HepG2 (cell line): ENCODE measurements around the gene TMEM235. TPM values are rescaled to one million over a fixed set of nuclear protein-coding genes. Genes with fewer than 3 reads are reported as not detected.
A peak's percentile ranks its signal among the peaks of the same experiment; 100 is the strongest.

ENCODE experiments used
- ATAC-seq: fragments of 200-7000 bp; cut with Tn5 transposase; 3 replicates; pipeline ENCODE4 v1.9.1; 2020; ENCODE audit warnings: mild to moderate bottlenecking, moderate library complexity
- BruUV-seq: library from RNA; stranded (reverse); fragments of 400-500 nt; replicated peaks from 2 replicates; lab custom pipeline; 2021; lab: Mats Ljungman, UMichigan
- CTCF ChIA-PET: fragments of 300-600 bp; formaldehyde crosslinking; extraction: SDS; loops from one replicate; lab custom pipeline; 2021; ENCODE audit warnings: low total read pairs, inconsistent platforms, low intra/inter-chr PET ratio; lab: Yijun Ruan, JAX
- POLR2A ChIA-PET: fragments of 350-600 bp; sonication (Branson Sonifier 250); formaldehyde crosslinking; loops from one replicate; lab custom pipeline; 2020; ENCODE audit warnings: antibody characterized with exemption, inconsistent platforms; lab: Yijun Ruan, JAX
- DNase-seq: peaks from one replicate; pipeline ENCODE4 v3.0.0-alpha.2; 2015; ENCODE audit warnings: low spot score
- FAIRE-seq: peaks from 3 replicates; lab custom pipeline; 2011; peaks lifted over from hg19 to GRCh38; lab: Jason Lieb, UNC
- H2AFZ ChIP-seq: one replicate; pipeline ENCODE4 v1.6.1; 2011; ENCODE audit warnings: low read length, inconsistent platforms
- H3K27ac ChIP-seq: fragments of 300-600 bp; 3 replicates; pipeline ENCODE4 v1.8.0; 2011; ENCODE audit warnings: mixed run types, mild to moderate bottlenecking, mixed read lengths, low read length, inconsistent platforms; ENCODE audit not compliant: insufficient read depth; ENCODE audit errors: extremely low read length
- H3K27me3 ChIP-seq, 2 experiments: fragments of 200-600 bp in 1 of 2; 2 replicates in 1 of 2; 3 replicates in 1 of 2; pipeline versions ENCODE4 v1.6.0 to v1.8.0; 2011; ENCODE audit warnings: low read length in 2 of 2, mild to moderate bottlenecking in 2 of 2, moderate library complexity in 2 of 2, inconsistent platforms in 1 of 2; ENCODE audit not compliant: insufficient read depth in 2 of 2, control insufficient read depth in 1 of 2
- H3K36me3 ChIP-seq, 2 experiments: fragments of 200-600 bp in 1 of 2; replicated peaks in 1 of 2; 2 replicates in 1 of 2; 3 replicates in 1 of 2; pipeline versions ENCODE4 v1.5.1 to v1.8.0; 2011; ENCODE audit warnings: low read length in 2 of 2, inconsistent platforms in 1 of 2; ENCODE audit not compliant: insufficient read depth in 2 of 2, control insufficient read depth in 1 of 2
- H3K4me1 ChIP-seq: 2 replicates; pipeline ENCODE4 v1.5.1; 2012; ENCODE audit warnings: low read length, inconsistent platforms; ENCODE audit not compliant: insufficient read depth
- H3K4me2 ChIP-seq: 2 replicates; pipeline ENCODE4 v1.6.0; 2011; ENCODE audit warnings: low read depth, low read length, inconsistent platforms
- H3K4me3 ChIP-seq, 3 experiments: fragments of 200-600 bp in 1 of 3; sonication (generic), shearing (Covaris generic) in 1 of 3; replicated peaks in 1 of 3; 2 replicates each; pipeline ENCODE4 v1.5.1; 2011 to 2016; ENCODE audit warnings: low read length in 3 of 3, inconsistent platforms in 2 of 3, low read depth in 2 of 3, mild to moderate bottlenecking in 2 of 3, control low read depth in 1 of 3, mixed read lengths in 1 of 3; ENCODE audit not compliant: insufficient read depth in 1 of 3
- H3K79me2 ChIP-seq: one replicate; pipeline ENCODE4 v1.6.1; 2011; ENCODE audit warnings: low read length, inconsistent platforms; ENCODE audit not compliant: insufficient read depth
- H3K9ac ChIP-seq: 2 replicates; pipeline ENCODE4 v1.6.0; 2011; ENCODE audit warnings: mild to moderate bottlenecking, low read depth, low read length, inconsistent platforms; ENCODE audit not compliant: insufficient read depth
- H3K9me3 ChIP-seq: 2 replicates; pipeline ENCODE4 v1.5.1; 2012; ENCODE audit warnings: mild to moderate bottlenecking, low read length
- H4K20me1 ChIP-seq: 2 replicates; pipeline ENCODE4 v1.6.0; 2011; ENCODE audit warnings: inconsistent platforms, mild to moderate bottlenecking, low read length, moderate library complexity; ENCODE audit not compliant: insufficient read depth
- EZH2 ChIP-seq: conservative IDR thresholded peaks from 2 replicates; pipeline ENCODE4 v1.6.1; 2012; ENCODE audit warnings: mild to moderate bottlenecking, low read depth, low read length, moderate library complexity
- MXI1 ChIP-seq: IDR thresholded peaks from 3 replicates; pipeline ENCODE4 v1.6.1; 2012; ENCODE audit warnings: low read depth, low read length, inconsistent platforms, borderline replicate concordance
- RNF2 ChIP-seq: fragments of 450-650 bp; conservative IDR thresholded peaks from 2 replicates; pipeline ENCODE4 v1.6.1; 2016; ENCODE audit warnings: low read depth
- SSRP1 ChIP-seq: IDR thresholded peaks from 2 replicates; pipeline ENCODE4 v1.6.1; 2016; ENCODE audit warnings: control low read depth
- SYNCRIP ChIP-seq: fragments of 200-400 bp; formaldehyde crosslinking; IDR thresholded peaks from 2 replicates; pipeline ENCODE4 v1.6.1; 2018; ENCODE audit warnings: mild to moderate bottlenecking, low read depth, low read length; ENCODE audit not compliant: insufficient read depth
- THAP11 ChIP-seq: IDR thresholded peaks from 2 replicates; pipeline ENCODE4 v1.6.1; 2016; ENCODE audit warnings: missing biosample characterization, missing genetic modification reagents
- THRA ChIP-seq: sonication (generic); formaldehyde crosslinking; IDR thresholded peaks from 2 replicates; pipeline ENCODE4 v1.4.0; 2020; ENCODE audit warnings: missing genetic modification reagents, borderline replicate concordance
- ZBTB3 ChIP-seq: sonication (generic); formaldehyde crosslinking; IDR thresholded peaks from 2 replicates; pipeline ENCODE4 v1.4.0; 2020; ENCODE audit warnings: low read depth, mild to moderate bottlenecking, moderate library complexity, missing genetic modification reagents, borderline replicate concordance
- ZNF501 ChIP-seq: sonication (generic); formaldehyde crosslinking; IDR thresholded peaks from 2 replicates; pipeline ENCODE4 v1.5.1; 2020; ENCODE audit warnings: mild to moderate bottlenecking, moderate library complexity, missing genetic modification reagents
- ZNF615 ChIP-seq: sonication (generic); formaldehyde crosslinking; IDR thresholded peaks from 2 replicates; pipeline ENCODE4 v1.5.0; 2020; ENCODE audit warnings: mild to moderate bottlenecking, missing genetic modification reagents, borderline replicate concordance
- ZNF629 ChIP-seq: sonication (generic); formaldehyde crosslinking; conservative IDR thresholded peaks from 2 replicates; pipeline ENCODE4 v1.5.0; 2020; ENCODE audit warnings: missing genetic modification reagents
- ZNF703 ChIP-seq: sonication (generic); formaldehyde crosslinking; IDR thresholded peaks from 2 replicates; pipeline ENCODE4 v1.5.1; 2020; ENCODE audit warnings: missing genetic modification reagents, mild to moderate bottlenecking, moderate library complexity, borderline replicate concordance
- WGBS: methylation state at CpG from one replicate; pipeline ENCODE4 v1.1.6; 2017; ENCODE audit warnings: low lambda C conversion rate; 5-methylcytosine and 5-hydroxymethylcytosine counted together
- in situ Hi-C: cut with HindIII; loops from 2 replicates; pipeline ENCODE4 v1.10.0; 2017; ENCODE audit warnings: low pct_unique_long_range_greater_than_20kb; ENCODE audit not compliant: extremely low pct_ligation_motif_present
- intact Hi-C: fragments of 100-400 bp; cut with micrococcal nuclease; formaldehyde crosslinking; loops from one replicate; pipeline ENCODE4 v1.10.0; 2022; ENCODE audit not compliant: unreplicated experiment
- polyA plus RNA-seq, 8 experiments: library from polyadenylated mRNA; depleted of rRNA in 3 of 8; stranded (reverse) in 7 of 8; unstranded in 1 of 8; fragments of >200 nt; fragmentation: Illumina TruSeq in 4 of 8; extraction: Trizol in 4 of 8; gene quantifications; 2 replicates each; pipeline versions ENCODE4 v1.2.1 to v1.2.3, GENCODE V29; 2011 to 2016; ENCODE audit warnings: low read depth in 4 of 8, missing spikeins in 1 of 8, mixed read lengths in 1 of 8; ENCODE audit not compliant: insufficient read depth in 1 of 8
- total RNA-seq, 5 experiments: library from RNA; depleted of rRNA; stranded (reverse); fragments of >200 nt; fragmentation: Illumina TruSeq; extraction: Trizol; gene quantifications; 2 replicates each; pipeline ENCODE4 v1.2.3, GENCODE V29; 2016; ENCODE audit warnings: low read depth in 1 of 5
- TF ChIP-seq, protein P1 (sequence below): sonication (generic); formaldehyde crosslinking; IDR thresholded peaks from 2 replicates; pipeline ENCODE4 v1.9.0; 2021; ENCODE audit warnings: missing genetic modification reagents, mild to moderate bottlenecking, borderline replicate concordance

The TMEM235 gene
- total and polyA plus RNA-seq, 2 of the 13 experiments (the other 11 are each of a cell fraction or from before 2014, with no cell fraction given): not detected

- peak; percentile 24; the same call in 1 of the 2 replicates for TF ChIP-seq EZH2
Measured at GRCh38 chr17:78230996-78231935, at the start of gene TMEM235 (continued).

DNA sequence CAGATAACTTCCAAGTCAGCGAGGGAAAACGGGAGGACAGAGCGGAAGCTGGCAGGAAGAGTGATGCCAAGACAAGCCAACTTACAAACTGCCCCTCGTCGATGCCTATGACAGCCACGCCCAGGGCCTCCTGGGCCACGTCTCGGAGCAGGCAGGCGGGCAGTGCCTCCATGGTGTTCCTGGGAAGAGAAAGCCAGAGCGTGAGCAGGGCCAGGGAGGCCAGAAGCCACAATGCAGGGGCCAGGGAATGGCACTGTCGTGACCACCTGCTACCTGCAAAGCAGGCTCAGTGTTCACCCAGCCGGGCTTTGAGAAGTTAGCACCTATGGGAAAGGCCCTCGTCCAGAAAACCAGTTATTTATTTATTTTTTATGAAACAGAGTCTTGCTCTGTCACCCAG lies 48.9 kb upstream of the TMEM235 start:
- no peak overlapping the region for H3K27ac ChIP-seq
- TF ChIP-seq ZNF615 (no peak), ZNF501 (no peak), THRA (CRISPR knock-in tag) (no peak), THAP11 (CRISPR knock-in tag) (no peak), SYNCRIP (no peak), SSRP1 (CRISPR knock-in tag) (no peak), ZNF629 (no peak), RNF2 (no peak), ZBTB3 (no peak), ZNF703 (CRISPR knock-in tag) (no peak), MXI1 (no peak)
- TF ChIP-seq, protein P1, sequence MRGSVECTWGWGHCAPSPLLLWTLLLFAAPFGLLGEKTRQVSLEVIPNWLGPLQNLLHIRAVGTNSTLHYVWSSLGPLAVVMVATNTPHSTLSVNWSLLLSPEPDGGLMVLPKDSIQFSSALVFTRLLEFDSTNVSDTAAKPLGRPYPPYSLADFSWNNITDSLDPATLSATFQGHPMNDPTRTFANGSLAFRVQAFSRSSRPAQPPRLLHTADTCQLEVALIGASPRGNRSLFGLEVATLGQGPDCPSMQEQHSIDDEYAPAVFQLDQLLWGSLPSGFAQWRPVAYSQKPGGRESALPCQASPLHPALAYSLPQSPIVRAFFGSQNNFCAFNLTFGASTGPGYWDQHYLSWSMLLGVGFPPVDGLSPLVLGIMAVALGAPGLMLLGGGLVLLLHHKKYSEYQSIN (CRISPR knock-in tag): no peak
- TF ChIP-seq, all 625 proteins: peak for 0
- ChIA-PET CTCF (no interaction called here), POLR2A (interaction anchor here (1.4 kb wide), 1 partner anchor 30 kb away, joined by 3 read pairs; no protein-coding TSS in a partner anchor)
- ATAC-seq: no peak
- peaks cover 37% of the 10 kb centered on the region for H3K4me1 ChIP-seq
- no TSS peak for BruUV-seq
- no peaks in the 10 kb centered on the region for H4K20me1 ChIP-seq
- H3K9me3 ChIP-seq: no peaks in the 10 kb centered on the region
- in situ Hi-C loops (no loop called here), intact Hi-C loops (no loop called here)
- H3K79me2 ChIP-seq: peaks cover 24% of the 10 kb centered on the region
- DNase-seq: no peak
- 93% methylated on average over 13 of the region's 13 CpGs for WGBS
- no peaks in the 10 kb centered on the region; a peak in 1 of 5 replicates for H3K27me3 ChIP-seq
- H2AFZ ChIP-seq: no peak overlapping the region
- H3K4me2 ChIP-seq: no peak overlapping the region
- peaks cover 15 to 66% of the 10 kb centered on the region in 2 experiments for H3K36me3 ChIP-seq
- no peak for FAIRE-seq
- no peak overlapping the region for H3K4me3 ChIP-seq
- no peak overlapping the region for H3K9ac ChIP-seq
